Embryonic facial prominence (tissue), 1 donor: ENCODE measurements around the gene UPK1B.
"Not testable (repeated sequence)": the region's sequence is repeated elsewhere in the genome, so short reads cannot be mapped to it uniquely, and the experiment has no call there.

Source experiments
- DNase-seq: peaks from one replicate; pipeline ENCODE4 v3.0.0-alpha.2; 2016; ENCODE audit errors: extremely low spot score

The UPK1B gene

GRCh38 chr3:119223511-119223910 is 50.1 kb downstream of the UPK1B start:
- DNase-seq, result no peak

GRCh38 chr3:119225121-119225520 is 51.7 kb downstream of the UPK1B start:
- no peak for DNase-seq

- no peak for DNase-seq
Observed at GRCh38 chr3:119227070-119227850, 53.9 kb downstream of the UPK1B start.

GRCh38 chr3:119228373-119229145 is 55.2 kb downstream of the UPK1B start:
- DNase-seq, result no peak

GRCh38 chr3:119229190-119229589 is 55.8 kb downstream of the UPK1B start:
- DNase-seq, result no peak

GRCh38 chr3:119230071-119230470 is 56.7 kb downstream of the UPK1B start:
- DNase-seq, result no peak

GRCh38 chr3:119230745-119231144 is 57.3 kb downstream of the UPK1B start:
- no peak for DNase-seq

- DNase-seq, result no peak
Observed at GRCh38 chr3:119234610-119235009, 61.2 kb downstream of the UPK1B start.

GRCh38 chr3:119235151-119235550 is 61.8 kb downstream of the UPK1B start:
- no peak for DNase-seq

- DNase-seq, result no peak
Observed at GRCh38 chr3:119236756-119237155, 63.4 kb downstream of the UPK1B start.

GRCh38 chr3:119237299-119237698 is 63.9 kb downstream of the UPK1B start:
- no peak for DNase-seq

- no peak for DNase-seq
Observed at GRCh38 chr3:119238363-119238762, 65.0 kb downstream of the UPK1B start.

GRCh38 chr3:119239206-119239820 is 65.9 kb downstream of the UPK1B start:
- DNase-seq, result no peak

GRCh38 chr3:119240101-119240590 is 66.7 kb downstream of the UPK1B start:
- DNase-seq, result no peak

- peak; percentile 51 for DNase-seq
Observed at GRCh38 chr3:119240591-119241434, 67.4 kb downstream of the UPK1B start, which contains the start of gene B4GALT4. B4GALT4 (minus strand) TSS chr3:119240878; CDS start chr3:119230099, 10,779 bp downstream.

- not testable (repeated sequence) for DNase-seq
Observed at GRCh38 chr3:119242387-119243057, 69.1 kb downstream of the UPK1B start.

GRCh38 chr3:119243058-119243529 is 69.7 kb downstream of the UPK1B start:
- not testable (repeated sequence) for DNase-seq

- no peak for DNase-seq
Observed at GRCh38 chr3:119243712-119244111, 70.3 kb downstream of the UPK1B start.

GRCh38 chr3:119245778-119246177 is 72.4 kb downstream of the UPK1B start:
- DNase-seq, result no peak
